HepG2 (cell line): Measurements from ENCODE around the gene TROAP. TPM values are rescaled to one million over a fixed set of nuclear protein-coding genes. Genes with fewer than 3 reads are reported as not detected.

ENCODE experiments used
- ATAC-seq: fragments of 200-7000 bp; cut with Tn5 transposase; 3 replicates; pipeline ENCODE4 v1.9.1; 2020; ENCODE audit warnings: mild to moderate bottlenecking, moderate library complexity
- BruUV-seq: library from RNA; stranded (reverse); fragments of 400-500 nt; replicated peaks from 2 replicates; lab custom pipeline; 2021; lab: Mats Ljungman, UMichigan
- CTCF ChIA-PET: fragments of 300-600 bp; formaldehyde crosslinking; extraction: SDS; loops from one replicate; lab custom pipeline; 2021; ENCODE audit warnings: low total read pairs, inconsistent platforms, low intra/inter-chr PET ratio; lab: Yijun Ruan, JAX
- POLR2A ChIA-PET: fragments of 350-600 bp; sonication (Branson Sonifier 250); formaldehyde crosslinking; loops from one replicate; lab custom pipeline; 2020; ENCODE audit warnings: antibody characterized with exemption, inconsistent platforms; lab: Yijun Ruan, JAX
- DNase-seq: peaks from one replicate; pipeline ENCODE4 v3.0.0-alpha.2; 2015; ENCODE audit warnings: low spot score
- FAIRE-seq: peaks from 3 replicates; lab custom pipeline; 2011; peaks lifted over from hg19 to GRCh38; lab: Jason Lieb, UNC
- H2AFZ ChIP-seq: one replicate; pipeline ENCODE4 v1.6.1; 2011; ENCODE audit warnings: low read length, inconsistent platforms
- H3K27ac ChIP-seq: fragments of 300-600 bp; 3 replicates; pipeline ENCODE4 v1.8.0; 2011; ENCODE audit warnings: mixed run types, mild to moderate bottlenecking, mixed read lengths, low read length, inconsistent platforms; ENCODE audit not compliant: insufficient read depth; ENCODE audit errors: extremely low read length
- H3K27me3 ChIP-seq, 2 experiments: fragments of 200-600 bp in 1 of 2; 2 replicates in 1 of 2; 3 replicates in 1 of 2; pipeline versions ENCODE4 v1.6.0 to v1.8.0; 2011; ENCODE audit warnings: low read length in 2 of 2, mild to moderate bottlenecking in 2 of 2, moderate library complexity in 2 of 2, inconsistent platforms in 1 of 2; ENCODE audit not compliant: insufficient read depth in 2 of 2, control insufficient read depth in 1 of 2
- H3K36me3 ChIP-seq, 2 experiments: fragments of 200-600 bp in 1 of 2; replicated peaks in 1 of 2; 2 replicates in 1 of 2; 3 replicates in 1 of 2; pipeline versions ENCODE4 v1.5.1 to v1.8.0; 2011; ENCODE audit warnings: low read length in 2 of 2, inconsistent platforms in 1 of 2; ENCODE audit not compliant: insufficient read depth in 2 of 2, control insufficient read depth in 1 of 2
- H3K4me1 ChIP-seq: 2 replicates; pipeline ENCODE4 v1.5.1; 2012; ENCODE audit warnings: low read length, inconsistent platforms; ENCODE audit not compliant: insufficient read depth
- H3K4me2 ChIP-seq: 2 replicates; pipeline ENCODE4 v1.6.0; 2011; ENCODE audit warnings: low read depth, low read length, inconsistent platforms
- H3K4me3 ChIP-seq, 3 experiments: fragments of 200-600 bp in 1 of 3; sonication (generic), shearing (Covaris generic) in 1 of 3; replicated peaks in 1 of 3; 2 replicates each; pipeline ENCODE4 v1.5.1; 2011 to 2016; ENCODE audit warnings: low read length in 3 of 3, inconsistent platforms in 2 of 3, low read depth in 2 of 3, mild to moderate bottlenecking in 2 of 3, control low read depth in 1 of 3, mixed read lengths in 1 of 3; ENCODE audit not compliant: insufficient read depth in 1 of 3
- H3K79me2 ChIP-seq: one replicate; pipeline ENCODE4 v1.6.1; 2011; ENCODE audit warnings: low read length, inconsistent platforms; ENCODE audit not compliant: insufficient read depth
- H3K9ac ChIP-seq: 2 replicates; pipeline ENCODE4 v1.6.0; 2011; ENCODE audit warnings: mild to moderate bottlenecking, low read depth, low read length, inconsistent platforms; ENCODE audit not compliant: insufficient read depth
- H3K9me3 ChIP-seq: 2 replicates; pipeline ENCODE4 v1.5.1; 2012; ENCODE audit warnings: mild to moderate bottlenecking, low read length
- H4K20me1 ChIP-seq: 2 replicates; pipeline ENCODE4 v1.6.0; 2011; ENCODE audit warnings: inconsistent platforms, mild to moderate bottlenecking, low read length, moderate library complexity; ENCODE audit not compliant: insufficient read depth
- CREB1 ChIP-seq, 2 experiments: fragments of 450-650 bp in 1 of 2; IDR thresholded peaks; 2 replicates each; pipeline ENCODE4 v1.6.1; 2016 to 2017; ENCODE audit warnings: control low read depth in 1 of 2, mild to moderate bottlenecking in 1 of 2, missing compliant biosample characterization in 1 of 2, missing genetic modification characterization in 1 of 2
- EZH2 ChIP-seq: conservative IDR thresholded peaks from 2 replicates; pipeline ENCODE4 v1.6.1; 2012; ENCODE audit warnings: mild to moderate bottlenecking, low read depth, low read length, moderate library complexity
- IRF2 ChIP-seq: IDR thresholded peaks from 2 replicates; pipeline ENCODE4 v1.6.1; 2018; ENCODE audit warnings: missing genetic modification reagents, missing compliant biosample characterization
- MAFK ChIP-seq, 2 experiments: IDR thresholded peaks in 1 of 2; conservative IDR thresholded peaks in 1 of 2; 2 replicates each; pipeline ENCODE4 v1.6.1; 2011; ENCODE audit warnings: improper control_type of control experiment in 2 of 2, low read length in 2 of 2
- RFXANK ChIP-seq: IDR thresholded peaks from 2 replicates; pipeline ENCODE4 v1.6.1; 2016
- SRSF1 ChIP-seq: fragments of 200-400 bp; formaldehyde crosslinking; optimal IDR thresholded peaks from 2 replicates; pipeline ENCODE3; 2017; ENCODE audit warnings: mild to moderate bottlenecking, low read depth, low read length, moderate library complexity
- YEATS4 ChIP-seq: sonication (generic); formaldehyde crosslinking; IDR thresholded peaks from 2 replicates; pipeline ENCODE4 v1.4.0; 2020; ENCODE audit warnings: missing genetic modification reagents, borderline replicate concordance
- ZFP36L1 ChIP-seq: sonication (generic); formaldehyde crosslinking; IDR thresholded peaks from 2 replicates; pipeline ENCODE4 v1.8.0; 2022; ENCODE audit warnings: mild to moderate bottlenecking, missing genetic modification reagents, moderate library complexity
- ZSCAN12 ChIP-seq: sonication (generic); formaldehyde crosslinking; IDR thresholded peaks from 2 replicates; pipeline ENCODE4 v1.9.0; 2021; ENCODE audit warnings: mild to moderate bottlenecking, missing genetic modification reagents
- ZSCAN20 ChIP-seq: sonication (generic); formaldehyde crosslinking; IDR thresholded peaks from 2 replicates; pipeline ENCODE4 v1.4.0; 2020; ENCODE audit warnings: missing genetic modification reagents, mild to moderate bottlenecking, borderline replicate concordance
- ZZZ3 ChIP-seq: sonication (generic); formaldehyde crosslinking; IDR thresholded peaks from 2 replicates; pipeline ENCODE4 v1.4.0; 2020; ENCODE audit warnings: missing genetic modification reagents, mild to moderate bottlenecking, borderline replicate concordance
- WGBS: methylation state at CpG from one replicate; pipeline ENCODE4 v1.1.6; 2017; ENCODE audit warnings: low lambda C conversion rate; 5-methylcytosine and 5-hydroxymethylcytosine counted together
- in situ Hi-C: cut with HindIII; loops from 2 replicates; pipeline ENCODE4 v1.10.0; 2017; ENCODE audit warnings: low pct_unique_long_range_greater_than_20kb; ENCODE audit not compliant: extremely low pct_ligation_motif_present
- intact Hi-C: fragments of 100-400 bp; cut with micrococcal nuclease; formaldehyde crosslinking; loops from one replicate; pipeline ENCODE4 v1.10.0; 2022; ENCODE audit not compliant: unreplicated experiment
- polyA plus RNA-seq, 8 experiments: library from polyadenylated mRNA; depleted of rRNA in 3 of 8; stranded (reverse) in 7 of 8; unstranded in 1 of 8; fragments of >200 nt; fragmentation: Illumina TruSeq in 4 of 8; extraction: Trizol in 4 of 8; gene quantifications; 2 replicates each; pipeline versions ENCODE4 v1.2.1 to v1.2.3, GENCODE V29; 2011 to 2016; ENCODE audit warnings: low read depth in 4 of 8, missing spikeins in 1 of 8, mixed read lengths in 1 of 8; ENCODE audit not compliant: insufficient read depth in 1 of 8
- total RNA-seq, 5 experiments: library from RNA; depleted of rRNA; stranded (reverse); fragments of >200 nt; fragmentation: Illumina TruSeq; extraction: Trizol; gene quantifications; 2 replicates each; pipeline ENCODE4 v1.2.3, GENCODE V29; 2016; ENCODE audit warnings: low read depth in 1 of 5
- TF ChIP-seq, protein P1 (sequence below): sonication (generic); formaldehyde crosslinking; IDR thresholded peaks from 2 replicates; pipeline ENCODE4 v1.4.0; 2020; ENCODE audit warnings: missing genetic modification reagents

Gene TROAP
- total and polyA plus RNA-seq, 2 of the 13 experiments (the other 11 are each of a cell fraction or from before 2014, with no cell fraction given), result 22.5 to 30.9 TPM

DNA sequence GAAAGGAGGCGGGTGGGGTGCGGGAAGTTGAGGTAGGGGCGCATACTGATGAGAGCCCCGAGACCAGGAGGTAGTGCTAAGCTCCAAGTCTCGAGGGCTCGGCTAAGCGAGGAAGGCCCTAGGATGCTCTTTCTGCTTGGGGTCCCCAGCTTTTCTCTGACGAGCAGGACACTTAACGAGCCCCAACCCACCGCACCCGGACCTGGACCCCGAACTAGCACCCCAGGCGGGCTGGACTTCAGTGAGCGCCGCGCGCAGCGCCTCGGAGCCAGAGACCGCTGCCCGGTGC lies 18.7 kb downstream of the TROAP start:
- ATAC-seq, result no peak
- no peak for DNase-seq
- Histone ChIP-seq H3K79me2 (no peaks in the 10 kb centered on the region), H4K20me1 (0 out of 2 replicates have a peak, but pooled peaks cover 6% of the 10 kb centered on the region), H3K4me1 (peaks cover 48% of the 10 kb centered on the region), H3K9ac (no peak overlapping the region), H3K27me3 (peaks cover 20 to 89% of the 10 kb centered on the region in 2 experiments; a peak in 4 of 5 replicates), H3K4me2 (peak overlapping the region; percentile 87), H2AFZ (no peak overlapping the region), H3K36me3 (no peaks in the 10 kb centered on the region), H3K9me3 (no peaks in the 10 kb centered on the region), H3K27ac (no peak overlapping the region), H3K4me3 (peak overlapping the region in 1 of 3 experiments; percentile 71; a peak in 2 of 6 replicates)
- WGBS, result 41% methylated on average over 7 of the region's 21 CpGs
- FAIRE-seq, result no peak
- no TSS peak for BruUV-seq
- TF ChIP-seq ZSCAN12 (no peak), EZH2 (peak; percentile 72; the same call in 1 of the 2 replicates), ZSCAN20 (CRISPR knock-in tag) (no peak), ZFP36L1 (CRISPR knock-in tag) (no peak), CREB1 (IDR thresholded peaks at IDR 0.05) (no peak), CREB1 (CRISPR knock-in tag; IDR thresholded peaks at IDR 0.05) (no peak), ZZZ3 (no peak), MAFK (conservative IDR thresholded peaks at IDR 0.05 in 1 of 2, IDR thresholded peaks at IDR 0.05 in 1 of 2; ENCODE audit: low read length in 2 of 2) (no peak), IRF2 (CRISPR knock-in tag) (no peak), SRSF1 (peak; percentile 50), YEATS4 (0 out of 2 replicates have a peak, but pooled peaks have one; percentile 4), RFXANK (CRISPR knock-in tag) (no peak)
- TF ChIP-seq, protein P1, sequence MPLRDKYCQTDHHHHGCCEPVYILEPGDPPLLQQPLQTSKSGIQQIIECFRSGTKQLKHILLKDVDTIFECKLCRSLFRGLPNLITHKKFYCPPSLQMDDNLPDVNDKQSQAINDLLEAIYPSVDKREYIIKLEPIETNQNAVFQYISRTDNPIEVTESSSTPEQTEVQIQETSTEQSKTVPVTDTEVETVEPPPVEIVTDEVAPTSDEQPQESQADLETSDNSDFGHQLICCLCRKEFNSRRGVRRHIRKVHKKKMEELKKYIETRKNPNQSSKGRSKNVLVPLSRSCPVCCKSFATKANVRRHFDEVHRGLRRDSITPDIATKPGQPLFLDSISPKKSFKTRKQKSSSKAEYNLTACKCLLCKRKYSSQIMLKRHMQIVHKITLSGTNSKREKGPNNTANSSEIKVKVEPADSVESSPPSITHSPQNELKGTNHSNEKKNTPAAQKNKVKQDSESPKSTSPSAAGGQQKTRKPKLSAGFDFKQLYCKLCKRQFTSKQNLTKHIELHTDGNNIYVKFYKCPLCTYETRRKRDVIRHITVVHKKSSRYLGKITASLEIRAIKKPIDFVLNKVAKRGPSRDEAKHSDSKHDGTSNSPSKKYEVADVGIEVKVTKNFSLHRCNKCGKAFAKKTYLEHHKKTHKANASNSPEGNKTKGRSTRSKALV, result no peak
- ChIA-PET CTCF (interaction anchor here (1.6 to 3.7 kb wide), 3 partner anchors 10 to 172 kb away, joined by 4 to 56 read pairs (median 16); no protein-coding TSS in a partner anchor), POLR2A (interaction anchor here (1.1 to 1.7 kb wide), 4 partner anchors 10 to 400 kb away, joined by 3 to 10 read pairs (median 6); partner anchors contain the start of genes SPATS2, TMBIM6 and TROAP)
- intact Hi-C loops (loop anchor here (1.0 to 2.0 kb wide), 2 partner anchors 10 to 53 kb away; no protein-coding TSS in a partner anchor), in situ Hi-C loops (loop anchor here (10.0 kb wide), 1 partner anchor 57 kb away; no protein-coding TSS in a partner anchor)
